Breast epithelium (tissue), 3 donors: ENCODE results near the gene UBXN2A.

ENCODE experiments used
- POLR2A ChIP-seq: fragments of 450-650 bp; IDR thresholded peaks from one replicate; pipeline ENCODE4 v1.6.1; 2016; ENCODE audit warnings: antibody characterized with exemption, mild to moderate bottlenecking, moderate library complexity
- POLR2AphosphoS5 ChIP-seq, 3 donors: sonication (generic); formaldehyde crosslinking; IDR thresholded peaks; one replicate each; pipeline ENCODE4 v1.6.1; 2017; ENCODE audit warnings: antibody characterized with exemption in 3 of 3
- TF ChIP-seq, protein P1 (sequence below), 3 donors: fragments of 450-650 bp; IDR thresholded peaks; one replicate each; pipeline ENCODE4 v1.5.1; 2016 to 2017; ENCODE audit warnings: antibody characterized with exemption in 3 of 3, mild to moderate bottlenecking in 3 of 3, moderate library complexity in 3 of 3

DNA sequence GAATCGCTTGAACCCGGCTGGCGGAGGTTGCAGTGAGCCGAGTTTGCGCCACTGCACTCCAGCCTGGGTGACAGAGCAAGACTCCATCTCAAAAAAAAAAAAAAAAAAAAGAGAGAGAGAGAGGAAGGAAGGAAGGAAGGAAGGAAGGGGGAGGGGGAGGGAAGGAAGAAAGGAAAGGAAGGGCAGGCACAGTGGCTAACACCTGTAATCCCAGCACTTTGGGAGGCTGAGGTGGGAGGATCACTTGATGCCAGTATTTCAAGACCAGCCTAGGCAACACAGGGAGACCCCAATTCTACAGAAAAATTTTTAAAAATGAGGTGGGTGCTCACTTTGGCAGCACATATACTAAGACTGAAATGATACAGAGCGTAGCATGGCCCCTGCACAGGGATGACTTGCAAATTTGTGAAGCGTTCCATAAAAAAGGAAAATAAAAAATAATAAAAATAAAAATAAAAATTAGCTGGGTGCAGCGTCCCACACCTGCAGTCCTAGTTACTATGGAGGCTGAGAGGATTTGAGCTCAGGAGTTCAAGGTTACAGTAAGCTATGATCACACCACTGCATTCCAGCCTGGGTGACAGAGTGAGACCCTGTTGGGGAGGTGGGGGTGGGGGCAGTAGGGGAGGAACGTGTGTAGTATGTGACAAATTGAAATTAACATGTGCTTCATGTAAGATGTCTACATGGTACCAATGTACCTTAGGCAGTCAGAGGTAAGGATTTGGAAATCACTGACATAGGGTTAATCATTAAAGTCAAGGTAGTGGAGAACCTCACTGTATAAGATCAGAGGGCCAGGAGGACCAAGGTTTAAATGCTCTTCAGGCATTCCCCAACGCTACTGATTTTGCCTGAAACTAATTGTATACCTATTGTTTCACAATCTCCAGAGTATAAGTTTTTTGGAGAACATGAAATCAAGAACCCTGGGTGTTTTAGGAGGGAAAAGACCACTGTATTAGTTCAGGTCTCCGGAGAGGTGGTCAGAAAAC, 105.5 kb downstream of the UBXN2A start:
- no peak for TF ChIP-seq POLR2A
- TF ChIP-seq, protein P1, sequence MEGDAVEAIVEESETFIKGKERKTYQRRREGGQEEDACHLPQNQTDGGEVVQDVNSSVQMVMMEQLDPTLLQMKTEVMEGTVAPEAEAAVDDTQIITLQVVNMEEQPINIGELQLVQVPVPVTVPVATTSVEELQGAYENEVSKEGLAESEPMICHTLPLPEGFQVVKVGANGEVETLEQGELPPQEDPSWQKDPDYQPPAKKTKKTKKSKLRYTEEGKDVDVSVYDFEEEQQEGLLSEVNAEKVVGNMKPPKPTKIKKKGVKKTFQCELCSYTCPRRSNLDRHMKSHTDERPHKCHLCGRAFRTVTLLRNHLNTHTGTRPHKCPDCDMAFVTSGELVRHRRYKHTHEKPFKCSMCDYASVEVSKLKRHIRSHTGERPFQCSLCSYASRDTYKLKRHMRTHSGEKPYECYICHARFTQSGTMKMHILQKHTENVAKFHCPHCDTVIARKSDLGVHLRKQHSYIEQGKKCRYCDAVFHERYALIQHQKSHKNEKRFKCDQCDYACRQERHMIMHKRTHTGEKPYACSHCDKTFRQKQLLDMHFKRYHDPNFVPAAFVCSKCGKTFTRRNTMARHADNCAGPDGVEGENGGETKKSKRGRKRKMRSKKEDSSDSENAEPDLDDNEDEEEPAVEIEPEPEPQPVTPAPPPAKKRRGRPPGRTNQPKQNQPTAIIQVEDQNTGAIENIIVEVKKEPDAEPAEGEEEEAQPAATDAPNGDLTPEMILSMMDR (IDR thresholded peaks at IDR 0.05): no peak
- TF ChIP-seq POLR2AphosphoS5 (IDR thresholded peaks at IDR 0.05): no peak
